ENCODE results near the gene CATSPERB. TPM values are rescaled to one million over a fixed set of nuclear protein-coding genes. Genes with fewer than 3 reads are reported as not detected.
"Not testable (repeated sequence)": the region's sequence is repeated elsewhere in the genome, so short reads cannot be mapped to it uniquely, and the experiment has no call there.

CATSPERB gene
- polyA plus RNA-seq, 1 experiment = not detected

- Histone ChIP-seq H3K9me3 (ENCODE audit: control insufficient read depth, insufficient read depth, low read length) (no peaks in the 10 kb centered on the region), H3K27me3 (ENCODE audit: control insufficient read depth, insufficient read depth, low read length) (no peaks in the 10 kb centered on the region), H3K4me3 (ENCODE audit: low read depth, low read length) (no peak overlapping the region), H3K27ac (ENCODE audit: low read depth, low read length) (no peak overlapping the region)
- ChIA-PET CTCF (no interaction called here), POLR2A (no interaction called here)
- no peak for DNase-seq (ENCODE audit: low read depth, low spot score)
- TF ChIP-seq CTCF (IDR thresholded peaks at IDR 0.05; ENCODE audit: low read depth, low read length) = no peak
Observed at GRCh38 chr14:91744068-91744480, 12.2 kb upstream of the CATSPERB start.

GRCh38 chr14:91743305-91743653 is 11.4 kb upstream of the CATSPERB start:
- CTCF ChIA-PET = no interaction called here
- H3K9me3 ChIP-seq (ENCODE audit: control insufficient read depth, insufficient read depth, low read length) = no peaks in the 10 kb centered on the region
- POLR2A ChIA-PET = no interaction called here

GRCh38 chr14:91742621-91743304 is 10.9 kb upstream of the CATSPERB start:
- Histone ChIP-seq H3K4me3 (ENCODE audit: low read depth, low read length) (no peak overlapping the region), H3K27me3 (ENCODE audit: control insufficient read depth, insufficient read depth, low read length) (no peaks in the 10 kb centered on the region), H3K9me3 (ENCODE audit: control insufficient read depth, insufficient read depth, low read length) (no peaks in the 10 kb centered on the region), H3K27ac (ENCODE audit: low read depth, low read length) (no peak overlapping the region)
- POLR2A ChIA-PET = no interaction called here
- DNase-seq (ENCODE audit: low read depth, low spot score) = no peak
- no peak for TF ChIP-seq CTCF (IDR thresholded peaks at IDR 0.05; ENCODE audit: low read depth, low read length)
- CTCF ChIA-PET = no interaction called here

More at GRCh38 chr14:91743305-91743653, 11.4 kb upstream of the CATSPERB start:
- Histone ChIP-seq H3K27me3 (ENCODE audit: control insufficient read depth, insufficient read depth, low read length) (no peaks in the 10 kb centered on the region), H3K27ac (ENCODE audit: low read depth, low read length) (no peak overlapping the region), H3K4me3 (ENCODE audit: low read depth, low read length) (no peak overlapping the region)
- no peak for DNase-seq (ENCODE audit: low read depth, low spot score)
- TF ChIP-seq CTCF (IDR thresholded peaks at IDR 0.05; ENCODE audit: low read depth, low read length) = no peak

- CTCF ChIA-PET, POLR2A ChIA-PET: not testable (repeated sequence)
Observed at GRCh38 chr14:91739867-91740266, 8.0 kb upstream of the CATSPERB start.

GRCh38 chr14:91737619-91738018 is 5.7 kb upstream of the CATSPERB start:
- Histone ChIP-seq H3K27ac (ENCODE audit: low read depth, low read length) (no peak overlapping the region), H3K9me3 (ENCODE audit: control insufficient read depth, insufficient read depth, low read length) (no peaks in the 10 kb centered on the region), H3K4me3 (ENCODE audit: low read depth, low read length) (no peak overlapping the region), H3K27me3 (ENCODE audit: control insufficient read depth, insufficient read depth, low read length) (no peaks in the 10 kb centered on the region)
- no peak for DNase-seq (ENCODE audit: low read depth, low spot score)
- TF ChIP-seq CTCF (IDR thresholded peaks at IDR 0.05; ENCODE audit: low read depth, low read length) = no peak
- ChIA-PET CTCF (no interaction called here), POLR2A (no interaction called here)

More at GRCh38 chr14:91739867-91740266, 8.0 kb upstream of the CATSPERB start:
- not testable (repeated sequence) for H3K4me3 ChIP-seq (ENCODE audit: low read depth, low read length); H3K27ac ChIP-seq (ENCODE audit: low read depth, low read length); H3K27me3 ChIP-seq (ENCODE audit: control insufficient read depth, insufficient read depth, low read length); DNase-seq (ENCODE audit: low read depth, low spot score); H3K9me3 ChIP-seq (ENCODE audit: control insufficient read depth, insufficient read depth, low read length)
